Fibroblast of villous mesenchyme (primary cell): ENCODE measurements around the gene C10orf67. TPM values are rescaled to one million over a fixed set of nuclear protein-coding genes. Genes with fewer than 3 reads are reported as not detected.
"Not testable (repeated sequence)": the region's sequence is repeated elsewhere in the genome, so short reads cannot be mapped to it uniquely, and the experiment has no call there.

Experiments
- DNase-seq: peaks from one replicate; pipeline ENCODE4 v3.0.0-alpha.2; 2010; ENCODE audit warnings: low read depth
- H3K4me3 ChIP-seq: 2 replicates; pipeline ENCODE4 v1.5.1; 2011; ENCODE audit warnings: low read depth, mild to moderate bottlenecking, low read length
- total RNA-seq: library from RNA; depleted of rRNA; stranded (reverse); fragments of >200 nt; gene quantifications from 2 replicates; pipeline ENCODE4 v1.2.3, GENCODE V29; 2012
- TF ChIP-seq, protein P1 (sequence below): IDR thresholded peaks from 2 replicates; pipeline ENCODE4 v1.5.1; 2012; ENCODE audit warnings: low read depth, mild to moderate bottlenecking, low read length; ENCODE audit not compliant: insufficient read depth

The C10orf67 gene
- total RNA-seq: under 0.01 TPM in 2 replicates

DNA sequence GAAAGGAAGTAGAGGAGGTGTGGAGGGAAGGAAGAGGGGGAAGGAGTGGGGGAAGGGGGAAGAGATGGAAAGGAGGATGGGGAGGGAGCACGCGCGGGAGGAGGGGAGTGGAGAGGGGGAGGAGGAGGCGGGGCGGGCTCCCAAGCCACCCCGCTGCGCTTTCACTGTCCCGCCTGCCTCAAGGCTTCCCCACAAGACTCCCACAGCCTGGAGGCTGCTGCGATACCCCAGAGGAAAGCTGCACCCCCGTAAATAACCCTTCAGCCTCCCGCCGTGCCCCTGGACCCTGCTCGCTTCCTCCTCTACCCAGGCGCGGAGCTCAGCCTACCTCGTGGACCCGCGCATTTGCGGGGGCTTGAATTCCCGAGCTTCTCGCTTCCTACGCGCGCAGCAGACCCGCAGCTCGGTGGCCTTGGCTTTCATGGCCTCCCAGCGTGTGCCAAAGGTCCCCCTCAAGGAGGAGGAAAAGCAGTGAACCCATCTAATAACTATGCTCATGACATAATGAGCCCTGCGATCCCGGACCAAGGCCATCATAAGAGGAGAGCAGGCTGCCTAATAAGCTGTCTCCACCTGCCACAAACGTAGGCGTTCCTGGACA is at the start of gene C10orf67:
C10orf67 (minus strand) TSS at position 557 of the 601 bp plus-strand sequence; CDS start at position 534, 23 bp downstream.
- TF ChIP-seq, protein P1, sequence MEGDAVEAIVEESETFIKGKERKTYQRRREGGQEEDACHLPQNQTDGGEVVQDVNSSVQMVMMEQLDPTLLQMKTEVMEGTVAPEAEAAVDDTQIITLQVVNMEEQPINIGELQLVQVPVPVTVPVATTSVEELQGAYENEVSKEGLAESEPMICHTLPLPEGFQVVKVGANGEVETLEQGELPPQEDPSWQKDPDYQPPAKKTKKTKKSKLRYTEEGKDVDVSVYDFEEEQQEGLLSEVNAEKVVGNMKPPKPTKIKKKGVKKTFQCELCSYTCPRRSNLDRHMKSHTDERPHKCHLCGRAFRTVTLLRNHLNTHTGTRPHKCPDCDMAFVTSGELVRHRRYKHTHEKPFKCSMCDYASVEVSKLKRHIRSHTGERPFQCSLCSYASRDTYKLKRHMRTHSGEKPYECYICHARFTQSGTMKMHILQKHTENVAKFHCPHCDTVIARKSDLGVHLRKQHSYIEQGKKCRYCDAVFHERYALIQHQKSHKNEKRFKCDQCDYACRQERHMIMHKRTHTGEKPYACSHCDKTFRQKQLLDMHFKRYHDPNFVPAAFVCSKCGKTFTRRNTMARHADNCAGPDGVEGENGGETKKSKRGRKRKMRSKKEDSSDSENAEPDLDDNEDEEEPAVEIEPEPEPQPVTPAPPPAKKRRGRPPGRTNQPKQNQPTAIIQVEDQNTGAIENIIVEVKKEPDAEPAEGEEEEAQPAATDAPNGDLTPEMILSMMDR: no peak
- H3K4me3 ChIP-seq: peak within 1 kb of the TSS; percentile 65
- DNase-seq: peak; percentile 58

DNA sequence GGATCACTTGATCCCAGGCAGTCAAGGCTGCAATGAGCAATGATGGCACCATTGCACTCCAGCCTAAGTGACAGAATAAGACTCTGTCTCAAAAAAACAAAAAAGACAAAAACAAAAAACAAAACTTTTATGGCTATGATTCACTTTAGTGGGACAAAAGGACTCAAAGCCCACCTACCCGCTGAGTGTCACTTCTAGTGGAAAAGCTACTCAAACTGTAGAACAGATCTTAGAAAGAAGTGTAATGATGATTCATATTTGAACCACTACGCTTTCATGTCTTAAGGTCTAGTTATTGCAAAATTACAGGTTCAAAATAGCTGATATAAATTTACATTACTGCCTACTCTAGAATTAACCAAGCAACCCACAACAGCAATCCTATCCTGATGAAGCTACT is 47.2 kb upstream of the C10orf67 start:
- TF ChIP-seq, protein P1: no peak
- no peak overlapping the region for H3K4me3 ChIP-seq
- no peak for DNase-seq

DNA sequence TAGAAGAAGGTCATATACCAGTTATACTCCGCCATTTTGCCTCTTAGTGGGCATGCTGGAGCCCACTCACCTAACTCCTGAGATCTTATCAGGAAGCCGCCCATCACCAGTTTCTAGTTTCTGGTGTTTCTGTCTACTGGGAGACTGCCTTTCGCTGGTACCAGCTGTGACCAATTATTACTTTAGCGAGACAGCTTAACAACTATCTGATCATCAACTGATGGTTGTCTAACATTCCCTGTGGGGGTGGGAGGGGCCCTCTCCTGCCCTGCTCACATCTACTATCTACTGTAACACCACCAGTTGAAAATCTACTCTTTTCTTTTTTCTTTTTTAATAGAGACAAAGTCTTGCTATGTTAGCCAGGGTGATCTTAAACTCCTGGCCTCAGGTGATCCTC is 46.2 kb upstream of the C10orf67 start:
- TF ChIP-seq, protein P1: no peak
- no peak for DNase-seq
- H3K4me3 ChIP-seq: no peak overlapping the region

DNA sequence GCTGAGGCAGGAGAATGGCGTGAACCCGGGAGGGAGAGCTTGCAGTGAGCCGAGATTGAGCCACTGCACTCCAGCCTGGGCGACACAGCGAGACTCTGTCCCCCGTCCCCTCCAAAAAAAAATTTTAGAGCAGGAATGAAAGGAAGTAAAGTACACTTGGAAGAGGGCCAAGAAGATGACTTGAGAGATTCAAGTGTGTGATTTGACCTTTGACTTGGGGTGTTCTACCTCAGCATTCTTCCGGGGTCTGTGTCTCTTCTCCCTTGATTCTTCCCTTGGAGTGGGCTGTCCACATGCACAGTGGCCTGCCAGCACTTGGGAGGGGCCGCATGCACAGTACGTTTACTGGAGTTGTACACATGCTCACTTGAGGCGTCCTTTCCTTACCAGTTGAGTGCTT is 45.8 kb upstream of the C10orf67 start:
- DNase-seq, H3K4me3 ChIP-seq: not testable (repeated sequence)

DNA sequence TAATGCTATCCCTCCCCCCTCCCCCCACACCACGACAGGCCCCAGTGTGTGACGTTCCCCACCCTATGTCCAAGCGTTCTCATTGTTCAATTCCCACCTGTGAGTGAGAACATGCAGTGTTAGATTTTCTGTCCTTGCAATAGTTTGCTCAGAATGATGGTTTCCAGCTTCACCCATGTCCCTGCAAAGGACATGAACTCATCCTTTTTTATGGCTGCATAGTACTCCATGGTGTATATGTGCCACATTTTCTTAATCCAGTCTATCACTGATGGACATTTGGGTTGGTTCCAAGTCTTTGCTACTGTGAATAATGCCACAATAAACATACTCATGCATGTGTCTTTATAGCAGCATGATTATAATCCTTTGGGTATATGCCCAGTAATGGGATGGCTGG is 42.9 kb upstream of the C10orf67 start:
- H3K4me3 ChIP-seq, DNase-seq: not testable (repeated sequence)

DNA sequence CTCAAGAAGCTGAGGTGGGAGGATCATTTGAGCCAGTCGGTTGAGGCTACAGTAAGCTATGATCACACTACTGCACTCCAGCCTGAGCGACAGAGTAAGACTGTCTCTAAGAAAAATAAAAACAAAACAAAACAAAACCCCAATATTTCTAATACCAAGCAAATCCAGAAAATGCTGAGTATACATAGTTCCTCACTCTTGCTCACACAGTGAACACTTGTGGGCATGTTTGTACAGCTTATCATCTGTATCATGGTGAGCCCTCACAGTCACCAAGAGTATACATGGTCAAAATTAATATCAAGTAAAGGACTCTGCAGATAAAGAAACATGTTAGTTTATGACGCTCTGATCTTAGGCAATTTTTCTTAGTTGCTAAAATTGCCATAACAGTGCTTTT is 41.5 kb upstream of the C10orf67 start:
- TF ChIP-seq, protein P1: no peak
- no peak for DNase-seq
- H3K4me3 ChIP-seq: no peak overlapping the region

DNA sequence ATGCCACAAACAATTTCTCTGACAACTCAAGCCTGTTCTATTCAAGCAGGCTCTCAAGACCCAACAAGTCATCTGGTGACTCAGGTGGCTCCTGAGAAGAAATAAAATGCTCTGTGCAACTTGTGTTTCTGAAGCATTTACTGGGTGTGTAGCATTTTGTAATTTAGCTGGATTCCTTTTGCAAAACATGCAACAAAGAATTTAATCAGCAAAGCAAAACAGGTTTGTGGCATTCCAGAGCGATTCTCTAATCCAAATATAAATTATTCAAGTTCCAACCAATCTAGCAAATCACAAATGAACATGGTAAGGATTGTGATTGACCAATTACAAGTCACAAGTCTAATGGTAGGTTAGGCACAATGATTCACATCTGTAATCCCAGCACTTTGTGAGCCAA is 39.8 kb upstream of the C10orf67 start:
- no peak overlapping the region for H3K4me3 ChIP-seq
- TF ChIP-seq, protein P1: no peak
- DNase-seq: no peak

DNA sequence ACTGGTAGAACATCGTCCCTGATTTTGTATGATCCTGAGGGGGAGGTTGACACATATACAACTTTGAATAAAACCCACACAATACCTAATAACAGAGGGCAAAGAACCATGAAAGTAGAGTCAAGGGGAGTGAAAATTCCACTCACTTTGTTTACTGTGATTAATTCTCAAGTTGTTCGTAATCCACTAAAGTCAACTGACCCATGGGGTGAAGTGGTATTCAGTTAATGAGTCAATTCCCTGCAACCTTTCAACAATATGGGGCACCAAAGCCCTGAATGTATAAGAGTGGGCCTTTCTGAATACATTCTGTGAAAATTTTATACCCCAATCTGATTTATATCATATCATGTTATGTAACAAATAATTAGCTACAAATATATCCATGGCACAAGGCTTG is 39.0 kb upstream of the C10orf67 start:
- H3K4me3 ChIP-seq: no peak overlapping the region
- TF ChIP-seq, protein P1: no peak
- no peak for DNase-seq
